ENCODE measurements around the gene SPINK9. TPM values are rescaled to one million over a fixed set of nuclear protein-coding genes. Genes with fewer than 3 reads are reported as not detected.

SPINK9 gene
- total RNA-seq, 2 experiments from 2014 or later = not detected

DNA sequence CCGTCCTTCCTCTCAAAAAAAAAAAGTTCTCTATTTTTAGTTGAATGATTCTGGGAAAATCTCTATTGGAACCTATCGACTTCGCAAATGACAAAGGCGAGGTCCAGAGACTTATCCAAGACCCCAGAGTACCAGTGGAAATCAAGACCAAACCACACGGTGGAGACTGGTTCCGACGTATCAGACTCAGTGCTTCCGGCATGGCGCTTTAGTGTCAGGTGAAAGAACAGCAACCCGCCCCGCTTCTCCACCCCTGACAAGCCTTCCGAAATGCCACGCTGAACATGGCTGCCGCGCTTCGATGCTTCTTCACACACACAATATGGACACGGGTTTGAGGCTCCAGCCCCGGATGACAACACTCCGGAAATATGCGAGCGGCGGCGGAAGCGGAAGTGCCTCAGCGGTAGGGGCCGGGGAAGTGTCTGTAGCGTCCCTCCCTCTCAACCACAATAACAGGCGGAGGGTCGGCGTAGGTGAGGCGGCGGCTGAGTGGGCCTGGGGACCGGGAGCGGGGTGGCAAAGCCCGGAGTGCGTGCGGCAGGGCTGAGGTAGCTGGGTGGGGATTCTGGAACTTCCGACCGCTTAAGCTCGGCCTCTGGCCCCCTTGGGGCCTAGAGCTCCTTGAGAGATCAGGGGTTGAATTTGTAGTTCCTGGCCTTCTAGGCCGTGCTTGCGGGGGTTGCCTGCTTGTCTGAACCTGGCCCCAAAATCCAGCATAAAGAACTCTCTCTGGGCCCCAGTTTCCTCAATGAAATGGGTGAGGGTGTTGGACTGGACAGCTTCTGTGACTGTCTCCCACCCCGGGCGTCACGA is 48.4 kb downstream of the SPINK9 start, which contains the start of gene FBXO38:
Gene FBXO38 (plus strand): TSS at position 395 of the 816 bp plus-strand sequence. CDS start 10,819 bp downstream, outside the sequence.
- ATAC-seq = peak; percentile 96
- Mint-ChIP-seq H3K4me3 (peak within 1 kb of the TSS; percentile 99), H3K27ac (peak within 1 kb of the TSS; percentile 100), H3K36me3 (ENCODE audit: low read depth) (peaks cover 37% of the 10 kb centered on the region), H3K27me3 (no peaks in the 10 kb centered on the region), H3K9me3 (peaks cover 4% of the 10 kb centered on the region), H3K4me1 (ENCODE audit: low read depth) (peaks cover 63% of the 10 kb centered on the region)
- intact Hi-C loops (cut with micrococcal nuclease) = loop anchor here (5.0 kb wide), 1 partner anchor 201 kb away; no protein-coding TSS in a partner anchor
- TF ChIP-seq, protein P1, sequence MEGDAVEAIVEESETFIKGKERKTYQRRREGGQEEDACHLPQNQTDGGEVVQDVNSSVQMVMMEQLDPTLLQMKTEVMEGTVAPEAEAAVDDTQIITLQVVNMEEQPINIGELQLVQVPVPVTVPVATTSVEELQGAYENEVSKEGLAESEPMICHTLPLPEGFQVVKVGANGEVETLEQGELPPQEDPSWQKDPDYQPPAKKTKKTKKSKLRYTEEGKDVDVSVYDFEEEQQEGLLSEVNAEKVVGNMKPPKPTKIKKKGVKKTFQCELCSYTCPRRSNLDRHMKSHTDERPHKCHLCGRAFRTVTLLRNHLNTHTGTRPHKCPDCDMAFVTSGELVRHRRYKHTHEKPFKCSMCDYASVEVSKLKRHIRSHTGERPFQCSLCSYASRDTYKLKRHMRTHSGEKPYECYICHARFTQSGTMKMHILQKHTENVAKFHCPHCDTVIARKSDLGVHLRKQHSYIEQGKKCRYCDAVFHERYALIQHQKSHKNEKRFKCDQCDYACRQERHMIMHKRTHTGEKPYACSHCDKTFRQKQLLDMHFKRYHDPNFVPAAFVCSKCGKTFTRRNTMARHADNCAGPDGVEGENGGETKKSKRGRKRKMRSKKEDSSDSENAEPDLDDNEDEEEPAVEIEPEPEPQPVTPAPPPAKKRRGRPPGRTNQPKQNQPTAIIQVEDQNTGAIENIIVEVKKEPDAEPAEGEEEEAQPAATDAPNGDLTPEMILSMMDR (IDR thresholded peaks at IDR 0.05) = no peak
- peak; percentile 99 for DNase-seq
- CTCF ChIA-PET = interaction anchor here (0.6 to 2.0 kb wide), 3 partner anchors 347 to 622 kb away, joined by 3 to 6 read pairs (median 3); no protein-coding TSS in a partner anchor
- POLR2A ChIA-PET = interaction anchor here (0.9 to 2.1 kb wide), 5 partner anchors 9 to 188 kb away, joined by 3 to 9 read pairs (median 5); no protein-coding TSS in a partner anchor

DNA sequence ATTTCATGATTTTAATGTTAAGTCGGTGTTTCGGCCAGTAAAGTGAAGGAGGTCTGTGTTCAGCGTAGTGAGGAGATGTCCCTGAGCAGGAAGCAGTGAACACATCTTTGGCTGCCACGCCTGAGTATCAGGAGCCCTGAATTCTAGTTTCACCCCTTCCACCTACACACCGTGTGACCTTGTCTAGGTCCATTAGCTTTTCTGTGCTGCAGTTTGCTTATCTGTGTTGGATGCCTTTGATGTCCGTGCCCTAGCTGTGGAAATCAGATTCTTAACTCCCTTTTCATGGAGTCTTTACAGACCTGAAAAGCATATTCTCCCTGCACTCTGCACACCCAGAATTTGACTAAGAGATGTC is 49.0 kb downstream of the SPINK9 start:
- CTCF ChIA-PET = interaction anchor here (1.2 to 2.0 kb wide), 2 partner anchors 347 to 526 kb away, joined by 3 to 6 read pairs; no protein-coding TSS in a partner anchor
- H3K27ac Mint-ChIP-seq = peak overlapping the region; percentile 100
- peaks cover 36% of the 10 kb centered on the region for H3K36me3 Mint-ChIP-seq (ENCODE audit: low read depth)
- ATAC-seq = peak; percentile 18
- peak; percentile 50 for DNase-seq
- no peaks in the 10 kb centered on the region for H3K27me3 Mint-ChIP-seq
- intact Hi-C loops (cut with micrococcal nuclease) = loop anchor here (5.0 kb wide), 1 partner anchor 202 kb away; no protein-coding TSS in a partner anchor
- TF ChIP-seq, protein P1 (IDR thresholded peaks at IDR 0.05) = no peak
- peak overlapping the region; percentile 99 for H3K4me3 Mint-ChIP-seq
- no peaks in the 10 kb centered on the region for H3K9me3 Mint-ChIP-seq
- POLR2A ChIA-PET = interaction anchor here (0.9 to 2.1 kb wide), 5 partner anchors 9 to 188 kb away, joined by 3 to 9 read pairs (median 5); no protein-coding TSS in a partner anchor
- peaks cover 63% of the 10 kb centered on the region for H3K4me1 Mint-ChIP-seq (ENCODE audit: low read depth)

DNA sequence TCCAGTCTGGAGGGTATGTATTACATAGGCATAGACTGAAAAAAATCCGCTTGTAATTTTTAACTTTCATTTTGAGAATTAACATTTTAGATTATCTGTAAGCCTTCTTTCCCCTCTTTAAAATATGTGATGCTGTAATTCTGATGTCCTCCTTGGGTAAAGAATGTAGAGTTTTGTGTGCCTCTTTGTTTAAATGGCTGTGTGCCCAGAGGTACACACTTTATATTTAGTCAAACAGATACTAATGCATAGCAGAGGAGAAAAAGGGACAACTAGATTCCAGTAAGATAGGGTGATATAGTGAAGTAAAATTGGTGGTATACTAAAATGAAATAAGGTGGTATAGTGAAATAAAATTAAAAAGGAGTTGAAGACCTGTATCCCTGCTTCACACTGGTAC is 49.7 kb downstream of the SPINK9 start:
- intact Hi-C loops (cut with micrococcal nuclease) = no loop called here
- Mint-ChIP-seq H3K4me1 (ENCODE audit: low read depth) (peaks cover 58% of the 10 kb centered on the region), H3K36me3 (ENCODE audit: low read depth) (peaks cover 34% of the 10 kb centered on the region), H3K27ac (peak overlapping the region; percentile 100), H3K9me3 (no peaks in the 10 kb centered on the region), H3K27me3 (no peaks in the 10 kb centered on the region), H3K4me3 (peak overlapping the region; percentile 99)
- ChIA-PET POLR2A (interaction anchor here (1.2 to 2.1 kb wide), 2 partner anchors 8 to 20 kb away, joined by 7 to 9 read pairs; no protein-coding TSS in a partner anchor), CTCF (interaction anchor here (2.0 kb wide), 1 partner anchor 346 kb away, joined by 6 read pairs; no protein-coding TSS in a partner anchor)
- TF ChIP-seq, protein P1 (IDR thresholded peaks at IDR 0.05) = no peak
- DNase-seq (no peak), ATAC-seq (no peak)

DNA sequence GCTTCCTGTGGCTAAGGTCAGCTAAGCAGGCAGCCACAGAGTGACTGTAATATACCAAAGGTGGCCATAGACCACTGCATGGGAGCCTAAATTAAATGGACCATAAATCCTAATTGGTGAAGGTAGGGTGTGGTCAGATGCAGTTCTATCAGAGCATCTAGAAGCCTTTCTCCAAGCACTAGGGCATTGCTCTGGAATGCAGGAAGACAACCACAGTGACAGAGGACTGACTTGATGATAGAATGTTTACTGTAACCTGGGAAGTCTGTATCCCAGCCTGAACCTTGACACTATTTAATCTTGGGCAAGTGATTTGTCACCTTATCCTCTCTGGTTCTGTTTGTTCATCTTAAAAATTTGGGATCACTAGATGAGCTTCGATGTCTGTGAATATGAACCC is 50.7 kb downstream of the SPINK9 start:
- ChIA-PET POLR2A (no interaction called here), CTCF (interaction anchor here (2.0 kb wide), 1 partner anchor 345 kb away, joined by 6 read pairs; no protein-coding TSS in a partner anchor)
- intact Hi-C loops (cut with micrococcal nuclease) = no loop called here
- no peaks in the 10 kb centered on the region for H3K9me3 Mint-ChIP-seq
- H3K36me3 Mint-ChIP-seq (ENCODE audit: low read depth) = peaks cover 34% of the 10 kb centered on the region
- H3K4me3 Mint-ChIP-seq = peak overlapping the region; percentile 99
- no peaks in the 10 kb centered on the region for H3K27me3 Mint-ChIP-seq
- H3K27ac Mint-ChIP-seq = peak overlapping the region; percentile 100
- ATAC-seq (no peak), DNase-seq (no peak)
- TF ChIP-seq, protein P1 (IDR thresholded peaks at IDR 0.05) = no peak
- peaks cover 67% of the 10 kb centered on the region for H3K4me1 Mint-ChIP-seq (ENCODE audit: low read depth)
